IMR-90 (cell line): Measurements from ENCODE around the gene KLF7. TPM values are rescaled to one million over a fixed set of nuclear protein-coding genes. Genes with fewer than 3 reads are reported as not detected.

Source experiments
- ATAC-seq: fragments of 200-7000 bp; cut with Tn5 transposase; 2 replicates; pipeline ENCODE4 v1.9.1; 2020; ENCODE audit warnings: low read depth, mild to moderate bottlenecking, moderate library complexity
- BruUV-seq: library from RNA; stranded (reverse); fragments of 400-500 nt; replicated peaks from 2 replicates; lab custom pipeline; 2021; lab: Mats Ljungman, UMichigan
- CTCF ChIA-PET: fragments of 300-600 bp; formaldehyde crosslinking; extraction: SDS; loops from one replicate; lab custom pipeline; 2021; ENCODE audit warnings: antibody characterized with exemption; lab: Yijun Ruan, JAX
- POLR2A ChIA-PET: fragments of 300-600 bp; sonication (Branson Sonifier 250); formaldehyde crosslinking; loops from one replicate; lab custom pipeline; 2022; ENCODE audit warnings: antibody characterized with exemption; ENCODE audit not compliant: unreplicated experiment; lab: Charles Lee
- DNase-seq: peaks from one replicate; pipeline ENCODE4 v3.0.0; 2013
- H2AFZ ChIP-seq: replicated peaks from 2 replicates; pipeline ENCODE3; 2013; ENCODE audit warnings: low read length, mild to moderate bottlenecking; ENCODE audit not compliant: poor library complexity
- H2AK5ac ChIP-seq: 2 replicates; pipeline ENCODE4 v1.6.1; 2013; ENCODE audit warnings: low read depth, low read length, inconsistent platforms
- H2AK9ac ChIP-seq: replicated peaks from 2 replicates; pipeline ENCODE3; 2013; ENCODE audit warnings: mild to moderate bottlenecking, low read depth, low read length, moderate library complexity; ENCODE audit not compliant: poor library complexity
- H2BK120ac ChIP-seq: 2 replicates; pipeline ENCODE4 v1.6.1; 2013; ENCODE audit warnings: low read depth, low read length, inconsistent platforms
- H2BK15ac ChIP-seq: 3 replicates; pipeline ENCODE4 v1.6.1; 2013; ENCODE audit warnings: low read depth, low read length, inconsistent platforms
- H2BK20ac ChIP-seq: 2 replicates; pipeline ENCODE4 v1.6.1; 2013; ENCODE audit warnings: low read depth, mild to moderate bottlenecking, inconsistent platforms, low read length, moderate library complexity
- H2BK5ac ChIP-seq: 2 replicates; pipeline ENCODE4 v1.6.1; 2013; ENCODE audit warnings: mild to moderate bottlenecking, low read depth, low read length, inconsistent platforms; ENCODE audit not compliant: poor library complexity, severe bottlenecking
- H3K14ac ChIP-seq: replicated peaks from 2 replicates; pipeline ENCODE4 v1.6.1; 2013; ENCODE audit warnings: low read depth, low read length, inconsistent platforms
- H3K18ac ChIP-seq: 2 replicates; pipeline ENCODE4 v1.6.1; 2013; ENCODE audit warnings: low read depth, low read length, control low read depth
- H3K23ac ChIP-seq: 2 replicates; pipeline ENCODE4 v1.6.1; 2013; ENCODE audit warnings: low read depth, low read length, inconsistent platforms
- H3K27ac ChIP-seq: 2 replicates; pipeline ENCODE4 v1.5.1; 2013; ENCODE audit warnings: mild to moderate bottlenecking, control low read depth, low read length; ENCODE audit not compliant: insufficient read depth
- H3K27me3 ChIP-seq: 2 replicates; pipeline ENCODE4 v1.6.1; 2013; ENCODE audit warnings: low read length; ENCODE audit not compliant: control insufficient read depth, insufficient read depth
- H3K36me3 ChIP-seq: 2 replicates; pipeline ENCODE4 v1.6.1; 2013; ENCODE audit warnings: low read length, mixed read lengths; ENCODE audit not compliant: control insufficient read depth, insufficient read depth
- H3K4ac ChIP-seq: 2 replicates; pipeline ENCODE4 v1.6.1; 2013; ENCODE audit warnings: low read depth, low read length, inconsistent platforms
- H3K4me1 ChIP-seq: 2 replicates; pipeline ENCODE4 v1.6.1; 2013; ENCODE audit warnings: low read length, mixed read lengths; ENCODE audit not compliant: control insufficient read depth, insufficient read depth
- H3K4me2 ChIP-seq: 2 replicates; pipeline ENCODE4 v1.6.1; 2013; ENCODE audit warnings: low read depth, mild to moderate bottlenecking, control low read depth, low read length, moderate library complexity
- H3K4me3 ChIP-seq: 2 replicates; pipeline ENCODE4 v1.5.1; 2013; ENCODE audit warnings: low read depth, mild to moderate bottlenecking, control low read depth, low read length, moderate library complexity; ENCODE audit not compliant: insufficient read depth
- H3K56ac ChIP-seq: 2 replicates; pipeline ENCODE4 v1.6.1; 2013; ENCODE audit warnings: low read length, inconsistent platforms; ENCODE audit not compliant: insufficient read depth; ENCODE audit errors: extremely low read depth
- H3K79me1 ChIP-seq, 2 experiments: 2 replicates each; pipeline ENCODE4 v1.6.1; 2013; ENCODE audit warnings: low read length in 2 of 2, inconsistent platforms in 1 of 2, low read depth in 1 of 2
- H3K9ac ChIP-seq: 2 replicates; pipeline ENCODE4 v1.6.1; 2013; ENCODE audit warnings: low read depth, low read length, control low read depth
- H3K9me1 ChIP-seq: 2 replicates; pipeline ENCODE4 v1.6.1; 2013; ENCODE audit warnings: low read length, inconsistent platforms; ENCODE audit not compliant: insufficient read depth
- H3K9me3 ChIP-seq: 2 replicates; pipeline ENCODE4 v1.6.1; 2013; ENCODE audit warnings: low read length; ENCODE audit not compliant: control insufficient read depth, insufficient read depth
- H4K20me1 ChIP-seq: 2 replicates; pipeline ENCODE4 v1.6.1; 2013; ENCODE audit warnings: low read length, inconsistent platforms; ENCODE audit not compliant: insufficient read depth
- H4K5ac ChIP-seq: 2 replicates; pipeline ENCODE4 v1.6.1; 2013; ENCODE audit warnings: mild to moderate bottlenecking, low read depth, low read length, control low read depth
- H4K8ac ChIP-seq, 2 experiments: 2 replicates each; pipeline ENCODE4 v1.6.1; 2013; ENCODE audit warnings: low read depth in 2 of 2, low read length in 2 of 2, control low read depth in 1 of 2, inconsistent platforms in 1 of 2
- H4K91ac ChIP-seq: 2 replicates; pipeline ENCODE4 v1.6.1; 2013; ENCODE audit warnings: low read depth, low read length, inconsistent platforms; ENCODE audit not compliant: insufficient read depth
- CHD1 ChIP-seq: IDR thresholded peaks from 2 replicates; pipeline ENCODE4 v1.6.1; 2012; ENCODE audit warnings: low read depth, low read length, improper control_type of control experiment
- POLR2A ChIP-seq: IDR thresholded peaks from 2 replicates; pipeline ENCODE4 v1.6.1; 2012; ENCODE audit warnings: mild to moderate bottlenecking, low read depth, low read length
- RFX5 ChIP-seq: IDR thresholded peaks from 2 replicates; pipeline ENCODE4 v1.8.0; 2012; ENCODE audit warnings: low read depth, mild to moderate bottlenecking, low read length, moderate library complexity
- USF2 ChIP-seq: fragments of 150-350 bp; IDR thresholded peaks from 2 replicates; pipeline ENCODE4 v1.6.1; 2017; ENCODE audit warnings: mild to moderate bottlenecking, antibody characterized with exemption, low read length, low read depth
- WGBS, 2 experiments: methylation state at CpG; one replicate each; pipeline versions ENCODE4 v1.1.5 to v1.1.7; 2013; ENCODE audit warnings: missing lambda C conversion rate in 2 of 2; ENCODE audit not compliant: insufficient read length in 1 of 2; ENCODE audit errors: extremely low coverage in 2 of 2; 5-methylcytosine and 5-hydroxymethylcytosine counted together
- dilution Hi-C: fragments of 300-500 bp; cut with HindIII; formaldehyde crosslinking; loops from one replicate; pipeline ENCODE4 v1.14.3; 2018; ENCODE audit warnings: low sequenced_read_pairs; ENCODE audit not compliant: unreplicated experiment
- in situ Hi-C: fragments of 300-500 bp; cut with MboI; formaldehyde crosslinking; loops from 3 replicates; pipeline ENCODE4 v1.14.3; 2019; ENCODE audit warnings: low sequenced_read_pairs, inconsistent platforms, mixed read lengths
- intact Hi-C: fragments of 100-400 bp; cut with micrococcal nuclease; formaldehyde crosslinking; loops from 2 replicates; pipeline ENCODE4 v1.10.0; 2022
- polyA plus RNA-seq, 3 experiments: library from polyadenylated mRNA; depleted of rRNA; stranded (reverse); fragments of >200 nt; gene quantifications; 2 replicates each; pipeline ENCODE4 v1.2.3, GENCODE V29; 2012; ENCODE audit warnings: low replicate concordance in 1 of 3
- total RNA-seq: library from RNA; depleted of rRNA; stranded (reverse); fragments of >200 nt; gene quantifications from 2 replicates; pipeline ENCODE4 v1.2.3, GENCODE V29; 2012

Gene KLF7
- total and polyA plus RNA-seq, 2 of the 4 experiments (the other 2 are of a cell fraction), result 23.1 to 28.5 TPM

- TF ChIP-seq USF2, result no peak
- no peak for TF ChIP-seq CHD1
Measured at GRCh38 chr2:207153266-207153975, 12.3 kb downstream of the KLF7 start (continued).

- Histone ChIP-seq H3K9me3 (no peaks in the 10 kb centered on the region), H4K8ac (no peak overlapping the region), H3K23ac (no peak overlapping the region), H2BK5ac (no peak overlapping the region), H4K20me1 (peaks cover 98% of the 10 kb centered on the region), H3K4me2 (peak overlapping the region; percentile 10; the same call in 1 of the 2 replicates), H3K56ac (no peak overlapping the region), H2BK15ac (no peak overlapping the region), H2BK20ac (no peak overlapping the region), H2AK9ac (no peak overlapping the region), H3K14ac (0 out of 2 replicates have a peak overlapping the region, but pooled peaks have one; percentile 5), H3K4me1 (peaks cover 26% of the 10 kb centered on the region), H4K5ac (no peak overlapping the region), H3K9ac (no peak overlapping the region), H2BK120ac (no peak overlapping the region), H2AFZ (no peak overlapping the region), H4K91ac (no peak overlapping the region), H3K36me3 (peaks cover 9% of the 10 kb centered on the region), H3K4ac (no peak overlapping the region), H3K9me1 (peaks cover 39% of the 10 kb centered on the region), H3K27me3 (no peaks in the 10 kb centered on the region), H3K4me3 (no peak overlapping the region), H3K18ac (no peak overlapping the region), H3K79me1 (peaks cover 0 to 80% of the 10 kb centered on the region in 2 experiments; a peak in 2 of 4 replicates), H2AK5ac (no peak overlapping the region), H3K27ac (no peak overlapping the region)
- intact Hi-C loops (no loop called here), in situ Hi-C loops (loop anchor here (25.0 kb wide), 1 partner anchor 561 kb away; the partner anchor contains the start of gene CCNYL1), dilution Hi-C loops (no loop called here)
- no peak for DNase-seq
- 84% methylated on average over 5 of the region's 6 CpGs; no CpG with 5 or more reads in 1 of the 2 experiments for WGBS, 2 experiments
- ATAC-seq, result no peak
- ChIA-PET POLR2A (no interaction called here), CTCF (interaction anchor here (0.9 kb wide), 1 partner anchor 169 kb away, joined by 3 read pairs; no protein-coding TSS in a partner anchor)
- no TSS peak for BruUV-seq
- no peak for TF ChIP-seq RFX5
- TF ChIP-seq POLR2A, result no peak
- no peak for TF ChIP-seq CHD1
Measured at GRCh38 chr2:207151048-207151447, 14.7 kb downstream of the KLF7 start.
